AG08396 (cell line): ENCODE data around the gene KDM4D.
"Not testable (repeated sequence)": the region's sequence is repeated elsewhere in the genome, so short reads cannot be mapped to it uniquely, and the experiment has no call there.

ENCODE experiments used
- DNase-seq: peaks from one replicate; pipeline ENCODE4 v3.0.0; 2012; ENCODE audit warnings: low spot score, mixed read lengths

The KDM4D gene

DNA sequence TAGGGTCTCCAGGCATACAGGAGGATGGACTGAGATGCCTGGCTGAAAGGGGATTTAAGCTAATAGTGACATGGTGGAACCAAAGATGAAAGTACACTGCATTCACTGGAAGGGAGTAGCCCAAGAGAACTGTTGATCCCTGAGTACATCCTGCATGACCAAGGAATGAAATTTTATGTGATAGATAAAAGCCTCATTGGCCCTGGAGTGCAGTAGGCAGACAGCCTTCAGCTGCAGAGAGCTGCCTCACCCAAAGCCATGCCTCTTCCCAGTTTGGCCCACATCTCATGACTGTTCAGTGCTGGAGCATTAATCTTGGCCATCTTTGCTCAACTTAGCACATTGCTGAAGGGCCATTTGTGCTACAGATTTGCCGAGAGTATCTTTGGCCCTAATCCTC lies 59.5 kb downstream of the KDM4D start:
- no peak for DNase-seq

DNA sequence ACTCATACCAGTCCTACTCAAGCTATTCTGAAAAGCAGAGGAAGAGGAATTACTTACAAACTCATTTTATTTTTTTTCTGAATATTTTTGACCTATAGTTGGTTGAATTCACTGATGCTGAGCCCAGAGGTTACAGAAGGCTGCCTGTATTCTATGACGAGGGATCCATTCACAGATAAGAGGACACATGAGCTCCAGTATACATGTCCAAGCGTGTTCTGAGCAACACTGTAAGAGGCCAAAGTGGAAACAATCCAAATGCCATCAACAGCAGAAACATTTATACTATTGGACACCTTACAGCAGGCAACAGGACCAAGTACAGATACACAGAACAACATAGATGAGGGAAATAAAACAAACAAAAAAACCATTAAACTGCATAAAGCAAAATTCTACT lies 61.8 kb downstream of the KDM4D start:
- DNase-seq: no peak

DNA sequence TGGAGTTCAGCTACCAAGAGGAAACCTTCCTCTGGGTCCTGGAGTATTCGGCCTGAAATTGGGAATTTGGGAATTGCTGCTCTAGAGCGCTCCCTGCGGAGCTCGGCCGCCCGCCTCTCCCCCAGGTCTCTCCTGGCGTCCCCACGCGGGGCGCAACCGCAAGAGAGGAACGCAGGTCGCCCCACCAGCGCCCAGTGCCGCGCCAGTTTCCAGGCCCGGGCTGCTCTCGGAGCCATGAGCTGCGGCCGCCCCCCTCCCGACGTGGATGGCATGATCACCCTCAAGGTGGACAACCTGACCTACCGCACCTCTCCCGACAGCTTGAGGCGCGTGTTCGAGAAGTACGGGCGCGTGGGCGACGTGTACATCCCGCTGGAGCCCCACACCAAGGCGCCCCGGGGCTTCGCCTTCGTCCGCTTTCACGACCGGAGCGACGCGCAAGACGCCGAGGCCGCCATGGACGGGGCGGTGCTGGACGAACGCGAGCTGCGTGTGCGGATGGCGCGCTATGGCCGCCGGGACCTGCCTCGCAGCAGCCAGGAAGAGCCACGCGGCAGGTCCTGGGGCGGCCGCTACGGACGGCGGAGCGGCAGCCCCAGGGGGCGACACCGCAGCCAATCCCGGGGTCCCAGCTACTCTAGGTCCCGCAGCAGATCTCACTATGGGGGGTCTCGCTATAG lies 64.0 kb downstream of the KDM4D start:
- DNase-seq: not testable (repeated sequence)

- DNase-seq: no peak
Measured at GRCh38 chr11:95042239-95042638, 68.7 kb downstream of the KDM4D start.

GRCh38 chr11:95042906-95043305 lies 69.4 kb downstream of the KDM4D start:
- DNase-seq: no peak

DNA sequence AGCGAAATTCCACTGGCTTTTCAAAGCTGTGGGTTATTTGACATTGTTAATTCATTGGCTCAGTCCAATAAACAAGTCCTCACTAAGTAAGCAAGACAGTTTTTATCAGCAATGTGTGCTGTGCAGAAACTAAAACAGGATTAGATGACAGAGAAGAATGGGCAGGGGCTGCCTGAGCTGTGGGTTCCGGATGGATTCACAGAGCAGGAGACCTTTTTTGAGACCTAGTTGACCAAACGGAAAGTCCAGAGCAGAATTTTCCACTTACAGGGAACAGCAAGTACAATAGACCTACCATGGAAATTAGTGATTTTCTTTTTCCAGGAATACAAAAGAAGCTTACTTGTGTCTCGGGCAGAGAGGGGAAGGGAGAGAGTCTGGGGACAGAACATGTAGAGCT lies 70.5 kb downstream of the KDM4D start:
- DNase-seq: no peak

DNA sequence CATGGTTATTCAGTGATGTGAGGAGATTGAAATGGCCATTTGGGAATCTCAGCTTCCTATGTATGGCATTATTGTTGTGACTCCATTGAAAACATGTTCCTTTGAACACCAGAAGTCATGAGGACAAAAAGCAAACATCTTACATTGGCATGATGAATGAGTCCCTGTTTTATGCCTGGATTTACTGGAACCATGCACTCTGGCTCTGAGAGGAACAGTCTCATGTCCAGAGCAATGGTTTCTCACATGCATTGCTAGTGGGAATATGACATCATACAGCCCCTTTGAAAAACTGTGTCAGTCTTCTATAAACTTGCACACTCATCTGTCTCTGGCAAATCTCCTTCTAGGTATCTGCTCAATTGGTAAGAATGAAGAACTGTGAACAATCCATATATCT lies 72.3 kb downstream of the KDM4D start:
- no peak for DNase-seq
